ENCODE data around the gene SCMH1. TPM values are rescaled to one million over a fixed set of nuclear protein-coding genes. Genes with fewer than 3 reads are reported as not detected.
A peak's percentile ranks its signal among the peaks of the same experiment; 100 is the strongest.

The SCMH1 gene
- total and polyA plus RNA-seq, 2 donors (not counting 3 experiments of a cell fraction or from before 2014, with no cell fraction given): 39.9 to 40.7 TPM

DNA sequence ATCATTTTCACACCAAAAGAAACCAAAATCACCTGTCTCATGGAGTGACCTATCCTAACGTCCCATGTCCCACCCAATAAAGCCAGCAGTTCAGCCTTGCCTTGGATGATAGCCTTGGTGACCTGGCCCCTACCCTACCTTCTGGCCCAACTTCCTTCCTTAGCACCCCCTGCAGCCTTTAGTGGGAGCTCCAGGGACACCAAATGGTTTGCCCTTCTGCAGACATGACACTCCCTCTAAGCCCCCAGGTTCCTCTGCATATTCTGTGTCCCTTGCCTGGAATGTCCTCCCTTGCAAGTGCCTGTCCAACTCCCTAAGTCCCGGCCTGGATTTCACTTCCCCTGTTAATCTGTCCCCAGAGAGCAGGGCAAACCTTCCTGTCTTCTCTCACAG is 222.8 kb downstream of the SCMH1 start:
- Histone ChIP-seq H3K9me3 (replicated peaks; ENCODE audit: control insufficient read depth, insufficient read depth, low read length) (no peaks in the 10 kb centered on the region), H3K79me2 (ENCODE audit: control insufficient read depth, insufficient read depth, low read length) (no peaks in the 10 kb centered on the region), H3K27ac (ENCODE audit: insufficient read depth, low read depth, low read length) (no peak overlapping the region), H3K4me2 (ENCODE audit: insufficient read depth, low read length) (no peak overlapping the region), H3K36me3 (ENCODE audit: control insufficient read depth in 2 of 2, extremely low read depth in 1 of 2, insufficient read depth in 2 of 2, low read length in 2 of 2) (peaks cover 0 to 14% of the 10 kb centered on the region in 2 experiments), H4K20me1 (replicated peaks; ENCODE audit: control insufficient read depth, extremely low read depth, insufficient read depth, low read length) (no peaks in the 10 kb centered on the region), H3K4me1 (ENCODE audit: control insufficient read depth, extremely low read depth, insufficient read depth, low read length) (peaks cover 24% of the 10 kb centered on the region), H3K9ac (replicated peaks; ENCODE audit: extremely low read depth, insufficient read depth, low read length) (no peak overlapping the region), H3K9me1 (replicated peaks; ENCODE audit: control insufficient read depth, extremely low read depth, insufficient read depth, low read length) (no peaks in the 10 kb centered on the region), H2AFZ (ENCODE audit: low read depth, low read length) (no peak overlapping the region), H3K4me3 (replicated peaks in 1 of 3; ENCODE audit: insufficient read depth in 1 of 3, low read depth in 1 of 3, low read length in 3 of 3) (no peak overlapping the region), H3K27me3 (ENCODE audit: control insufficient read depth in 2 of 2, insufficient read depth in 2 of 2, low read length in 2 of 2) (no peaks in the 10 kb centered on the region)
- CTCF ChIA-PET: interaction anchor here (4.4 kb wide), 1 partner anchor 16 kb away, joined by 19 read pairs; no protein-coding TSS in a partner anchor
- FAIRE-seq (no peak), DNase-seq (ENCODE audit: low read depth, low spot score) (no peak)
- dilution Hi-C loops (cut with MboI; ENCODE audit: extremely low pct_ligation_motif_present, low sequenced_read_pairs) (no loop called here), intact Hi-C loops (cut with micrococcal nuclease) (no loop called here)
- no TSS peak for BruUV-seq (replicated peaks)
- POLR2A ChIA-PET: no interaction called here
- TF ChIP-seq MYC (IDR thresholded peaks at IDR 0.05; ENCODE audit: low read depth, low read length) (no peak), POLR2AphosphoS5 (IDR thresholded peaks at IDR 0.05; ENCODE audit: insufficient read depth, low read depth, low read length) (peak; percentile 31)

DNA sequence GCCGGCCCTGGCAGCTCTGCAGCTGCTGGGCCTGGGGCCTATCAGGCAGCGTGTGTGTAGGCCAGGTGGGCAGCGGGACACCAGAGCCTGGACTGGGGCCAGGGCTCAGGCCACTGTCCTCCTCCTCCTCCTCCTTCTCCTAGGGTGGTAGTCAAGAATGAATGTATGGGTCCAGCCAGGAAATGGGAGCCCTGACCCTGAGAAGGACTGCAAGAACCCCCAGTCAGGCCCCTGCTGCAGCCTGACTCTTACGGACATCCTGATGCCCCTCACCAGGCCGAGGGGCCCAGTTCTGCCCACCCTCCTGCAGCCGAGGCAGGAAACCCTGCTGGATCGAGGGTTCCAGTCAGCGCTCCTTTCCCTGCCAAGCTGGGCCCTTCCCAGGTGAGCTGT is 224.1 kb downstream of the SCMH1 start:
- no peak overlapping the region for H3K9ac ChIP-seq (replicated peaks; ENCODE audit: extremely low read depth, insufficient read depth, low read length)
- FAIRE-seq (no peak), DNase-seq (ENCODE audit: low read depth, low spot score) (no peak)
- H3K4me3 ChIP-seq (replicated peaks in 1 of 3; ENCODE audit: insufficient read depth in 1 of 3, low read depth in 1 of 3, low read length in 3 of 3): no peak overlapping the region
- dilution Hi-C loops (cut with MboI; ENCODE audit: extremely low pct_ligation_motif_present, low sequenced_read_pairs) (no loop called here), intact Hi-C loops (cut with micrococcal nuclease) (no loop called here)
- H3K27ac ChIP-seq (ENCODE audit: insufficient read depth, low read depth, low read length): no peak overlapping the region
- H3K79me2 ChIP-seq (ENCODE audit: control insufficient read depth, insufficient read depth, low read length): no peaks in the 10 kb centered on the region
- H3K27me3 ChIP-seq (ENCODE audit: control insufficient read depth in 2 of 2, insufficient read depth in 2 of 2, low read length in 2 of 2): no peaks in the 10 kb centered on the region
- no peaks in the 10 kb centered on the region for H3K9me3 ChIP-seq (replicated peaks; ENCODE audit: control insufficient read depth, insufficient read depth, low read length)
- no peak overlapping the region for H3K4me2 ChIP-seq (ENCODE audit: insufficient read depth, low read length)
- peaks cover 0 to 14% of the 10 kb centered on the region in 2 experiments for H3K36me3 ChIP-seq (ENCODE audit: control insufficient read depth in 2 of 2, extremely low read depth in 1 of 2, insufficient read depth in 2 of 2, low read length in 2 of 2)
- ChIA-PET CTCF (no interaction called here), POLR2A (no interaction called here)
- no peaks in the 10 kb centered on the region for H4K20me1 ChIP-seq (replicated peaks; ENCODE audit: control insufficient read depth, extremely low read depth, insufficient read depth, low read length)
- TF ChIP-seq MYC (IDR thresholded peaks at IDR 0.05; ENCODE audit: low read depth, low read length): no peak
- TF ChIP-seq, protein P1, sequence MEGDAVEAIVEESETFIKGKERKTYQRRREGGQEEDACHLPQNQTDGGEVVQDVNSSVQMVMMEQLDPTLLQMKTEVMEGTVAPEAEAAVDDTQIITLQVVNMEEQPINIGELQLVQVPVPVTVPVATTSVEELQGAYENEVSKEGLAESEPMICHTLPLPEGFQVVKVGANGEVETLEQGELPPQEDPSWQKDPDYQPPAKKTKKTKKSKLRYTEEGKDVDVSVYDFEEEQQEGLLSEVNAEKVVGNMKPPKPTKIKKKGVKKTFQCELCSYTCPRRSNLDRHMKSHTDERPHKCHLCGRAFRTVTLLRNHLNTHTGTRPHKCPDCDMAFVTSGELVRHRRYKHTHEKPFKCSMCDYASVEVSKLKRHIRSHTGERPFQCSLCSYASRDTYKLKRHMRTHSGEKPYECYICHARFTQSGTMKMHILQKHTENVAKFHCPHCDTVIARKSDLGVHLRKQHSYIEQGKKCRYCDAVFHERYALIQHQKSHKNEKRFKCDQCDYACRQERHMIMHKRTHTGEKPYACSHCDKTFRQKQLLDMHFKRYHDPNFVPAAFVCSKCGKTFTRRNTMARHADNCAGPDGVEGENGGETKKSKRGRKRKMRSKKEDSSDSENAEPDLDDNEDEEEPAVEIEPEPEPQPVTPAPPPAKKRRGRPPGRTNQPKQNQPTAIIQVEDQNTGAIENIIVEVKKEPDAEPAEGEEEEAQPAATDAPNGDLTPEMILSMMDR (IDR thresholded peaks at IDR 0.05; ENCODE audit: extremely low read depth in 1 of 2, insufficient read depth in 1 of 2, low read depth in 1 of 2, low read length in 2 of 2): no peak
- TF ChIP-seq EZH2 (IDR thresholded peaks at IDR 0.05; ENCODE audit: borderline replicate concordance, low read depth, low read length, severe bottlenecking): no peak
- no peak for TF ChIP-seq POLR2A (IDR thresholded peaks at IDR 0.05; ENCODE audit: low read depth, low read length)
- TF ChIP-seq FOS (IDR thresholded peaks at IDR 0.05; ENCODE audit: borderline replicate concordance, insufficient read depth, low read length): no peak
- no peak for TF ChIP-seq JUN (IDR thresholded peaks at IDR 0.05; ENCODE audit: borderline replicate concordance, insufficient read depth, insufficient read length, low read depth)
- no peak for TF ChIP-seq GATA2 (IDR thresholded peaks at IDR 0.05; ENCODE audit: insufficient read depth, insufficient read length, low read depth, low read length)
- no peak for TF ChIP-seq POLR2AphosphoS5 (IDR thresholded peaks at IDR 0.05; ENCODE audit: insufficient read depth, low read depth, low read length)
- TF ChIP-seq, protein P2, sequence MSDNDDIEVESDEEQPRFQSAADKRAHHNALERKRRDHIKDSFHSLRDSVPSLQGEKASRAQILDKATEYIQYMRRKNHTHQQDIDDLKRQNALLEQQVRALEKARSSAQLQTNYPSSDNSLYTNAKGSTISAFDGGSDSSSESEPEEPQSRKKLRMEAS (IDR thresholded peaks at IDR 0.05; ENCODE audit: insufficient read depth, insufficient read length): no peak
- no TSS peak for BruUV-seq (replicated peaks)
- no peak overlapping the region for H2AFZ ChIP-seq (ENCODE audit: low read depth, low read length)
- H3K4me1 ChIP-seq (ENCODE audit: control insufficient read depth, extremely low read depth, insufficient read depth, low read length): peaks cover 33% of the 10 kb centered on the region
- H3K9me1 ChIP-seq (replicated peaks; ENCODE audit: control insufficient read depth, extremely low read depth, insufficient read depth, low read length): no peaks in the 10 kb centered on the region

Data from endothelial cell of umbilical vein (primary cell).